GM19372 (cell line): ENCODE measurements around the gene TNFRSF25.

Experiments used
- ATAC-seq: cut with Tn5 transposase; IDR thresholded peaks from one replicate; pipeline ENCODE4 v1.9.1; 2021; ENCODE audit warnings: mild to moderate bottlenecking, low read depth, moderate library complexity; ENCODE audit not compliant: unreplicated experiment

TNFRSF25 gene

GRCh38 chr1:6423321-6423999 is 42.5 kb downstream of the TNFRSF25 start:
- no peak for ATAC-seq

- ATAC-seq = no peak
Observed at GRCh38 chr1:6421266-6421665, 44.7 kb downstream of the TNFRSF25 start.

GRCh38 chr1:6420454-6421042 is 45.4 kb downstream of the TNFRSF25 start:
- no peak for ATAC-seq

GRCh38 chr1:6419804-6420453 is 46.0 kb downstream of the TNFRSF25 start, which contains the start of gene HES2:
HES2 (minus strand) TSS chr1:6419919; CDS start chr1:6419820, 99 bp downstream.
- ATAC-seq = no peak

GRCh38 chr1:6419397-6419803 is 46.6 kb downstream of the TNFRSF25 start:
- ATAC-seq = no peak

- ATAC-seq = no peak
Observed at GRCh38 chr1:6418668-6419396, 47.1 kb downstream of the TNFRSF25 start.

GRCh38 chr1:6417961-6418667 is 47.9 kb downstream of the TNFRSF25 start:
- ATAC-seq = no peak

GRCh38 chr1:6416906-6417305 is 49.1 kb downstream of the TNFRSF25 start:
- no peak for ATAC-seq

GRCh38 chr1:6416295-6416656 is 49.7 kb downstream of the TNFRSF25 start:
- ATAC-seq = no peak

GRCh38 chr1:6414881-6415626 is 50.9 kb downstream of the TNFRSF25 start:
- ATAC-seq = no peak

- peak; percentile 80 for ATAC-seq
Observed at GRCh38 chr1:6414443-6414844, 51.5 kb downstream of the TNFRSF25 start.

GRCh38 chr1:6412896-6413295 is 53.1 kb downstream of the TNFRSF25 start:
- ATAC-seq = no peak
